GM19023 (cell line): Measurements from ENCODE around the gene CPXM2.

Experiments
- ATAC-seq: cut with Tn5 transposase; IDR thresholded peaks from one replicate; pipeline ENCODE4 v1.9.1; 2021; ENCODE audit warnings: mild to moderate bottlenecking, moderate library complexity; ENCODE audit not compliant: unreplicated experiment

The CPXM2 gene

DNA sequence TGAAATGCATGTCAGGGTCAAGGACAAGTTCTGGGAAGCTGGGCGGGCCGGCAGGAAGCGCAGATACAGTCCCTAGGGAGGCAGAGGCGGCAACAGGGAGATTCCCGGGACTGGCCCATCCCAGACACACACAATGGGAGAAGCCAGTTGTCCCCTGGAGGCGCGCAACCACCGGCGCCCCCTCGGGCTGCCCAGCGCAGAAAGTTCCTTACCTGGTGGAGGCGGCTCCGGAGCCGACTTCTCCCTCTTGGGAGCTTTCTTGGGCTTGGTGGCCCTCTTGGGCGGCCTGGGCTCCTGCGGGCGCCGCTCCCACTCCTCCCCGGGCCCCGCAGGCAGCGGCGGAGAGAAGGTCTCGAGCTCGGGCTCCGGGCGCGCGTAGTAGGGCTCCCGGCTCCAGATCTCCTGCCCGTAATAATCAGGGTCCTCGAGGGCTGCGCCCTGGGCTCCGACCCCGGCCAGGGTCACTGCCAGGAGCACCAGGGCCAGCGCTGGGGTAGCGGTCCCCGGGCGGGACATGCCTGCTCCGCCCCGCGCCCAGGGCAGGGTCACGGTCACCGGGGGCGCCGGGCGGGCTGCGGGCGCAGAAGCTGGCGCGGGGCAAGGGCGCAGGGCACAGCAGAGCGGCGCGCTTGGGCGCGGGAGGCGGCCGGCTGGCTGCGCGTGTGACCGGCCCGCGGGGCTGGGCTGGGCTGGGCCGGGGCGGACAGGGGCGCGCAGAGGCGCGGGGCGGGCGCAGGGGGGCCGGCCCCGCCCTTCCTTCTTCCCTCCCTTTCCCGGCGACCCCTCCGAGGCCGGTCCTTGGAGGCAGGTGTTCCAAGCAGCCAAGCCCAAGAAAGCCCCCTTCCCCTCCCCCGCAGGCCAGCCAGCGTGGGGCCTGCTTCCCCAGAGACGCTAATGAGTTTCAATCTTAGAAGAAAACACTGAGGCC lies at the start of gene CPXM2:
Gene CPXM2, minus strand, starts transcription at position 664 of the 928 bp plus-strand sequence. Its CDS starts 148 bp downstream, at position 516.
- no peak for ATAC-seq

DNA sequence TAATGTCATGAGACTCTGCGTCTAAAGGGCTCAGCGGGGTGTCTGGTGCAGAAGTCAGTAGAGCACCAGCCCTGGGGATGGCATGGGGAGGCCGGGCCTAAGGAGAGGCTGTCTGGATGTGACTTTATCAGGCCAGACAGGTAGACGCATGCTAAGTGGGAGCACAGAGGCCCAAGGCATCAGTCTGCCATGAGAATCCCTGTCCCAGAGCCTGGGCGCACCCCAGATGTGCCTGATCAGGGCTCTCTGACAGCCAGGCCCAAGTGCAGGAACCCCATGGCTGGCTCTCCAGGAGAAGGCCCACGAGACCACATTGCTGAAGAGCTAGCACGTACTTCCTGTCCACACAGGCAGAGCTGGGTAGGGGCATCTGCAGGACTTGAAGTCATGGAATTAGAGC lies 48.0 kb upstream of the CPXM2 start:
- ATAC-seq: no peak

DNA sequence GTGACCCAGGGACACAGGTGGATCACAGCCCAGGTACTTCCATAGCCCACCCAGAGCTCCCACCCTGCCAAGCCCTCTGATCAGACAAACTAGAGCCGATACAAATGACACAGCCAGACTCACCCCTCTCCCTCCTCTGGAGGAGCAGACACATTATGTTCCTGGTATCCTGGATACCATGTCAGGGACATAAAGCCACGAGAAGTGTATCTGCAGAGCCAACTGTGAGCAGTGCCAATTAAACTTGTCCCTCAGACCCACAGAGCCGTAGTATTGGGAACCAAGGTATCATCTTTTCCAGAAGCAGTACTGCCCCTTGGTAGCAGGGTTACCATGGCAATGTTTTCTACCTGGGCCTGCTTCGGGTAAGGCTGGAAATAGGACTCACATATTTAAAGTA lies 47.3 kb upstream of the CPXM2 start:
- no peak for ATAC-seq

DNA sequence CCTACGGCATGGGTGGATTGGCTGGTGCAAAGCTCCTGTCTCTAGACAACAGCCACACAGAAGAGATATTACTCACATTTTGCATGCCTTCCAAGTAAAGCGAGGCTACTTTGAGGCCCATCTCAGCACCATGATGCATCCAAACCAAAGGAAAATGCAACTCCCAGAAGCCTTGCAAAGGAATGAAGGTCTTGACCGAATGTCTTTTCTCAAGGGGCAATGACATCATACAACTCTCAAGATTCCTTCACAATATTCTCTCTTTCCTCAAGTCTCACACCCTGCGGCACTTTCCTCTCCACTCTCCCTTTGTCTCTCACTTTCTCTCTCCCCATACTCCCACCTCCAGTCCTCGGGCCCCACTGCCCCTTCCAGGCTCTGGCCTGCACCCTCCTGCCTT lies 44.8 kb upstream of the CPXM2 start:
- ATAC-seq: no peak

DNA sequence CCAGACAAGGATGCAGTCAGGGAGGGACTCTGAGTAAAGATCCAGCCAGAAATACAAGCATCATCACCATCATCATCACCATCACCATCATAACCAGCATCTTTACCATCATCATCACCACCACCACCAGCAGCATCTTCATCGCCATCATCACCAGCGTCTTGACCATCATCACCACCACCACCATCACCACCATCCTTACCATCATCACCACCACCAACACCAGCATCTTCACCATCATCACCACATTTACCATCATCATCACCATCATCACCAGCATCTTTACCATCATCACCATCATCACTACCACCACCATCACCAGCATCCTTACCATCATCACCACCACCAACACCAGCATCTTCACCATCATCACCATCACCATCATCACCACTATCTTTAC lies 44.1 kb upstream of the CPXM2 start:
- ATAC-seq: no peak

DNA sequence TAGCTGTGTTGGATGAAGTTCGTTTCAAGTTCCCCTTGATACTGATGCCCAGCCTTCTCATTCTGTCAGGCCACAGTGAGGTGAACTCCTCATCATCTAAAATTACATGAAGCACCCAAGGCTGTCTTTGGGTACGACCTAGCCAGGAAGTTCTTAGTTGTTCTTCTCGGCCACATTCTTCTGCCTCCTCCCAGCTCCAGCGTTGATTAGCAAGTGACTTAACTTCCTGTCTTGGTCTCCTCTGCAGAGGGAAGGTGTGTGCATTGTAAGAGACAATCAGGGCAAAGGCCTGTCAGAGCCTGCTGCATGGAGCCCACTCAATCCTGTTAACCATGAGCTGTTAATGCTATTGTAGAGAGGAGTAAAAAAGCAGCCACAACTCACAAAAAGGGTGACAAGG lies 43.2 kb upstream of the CPXM2 start:
- ATAC-seq: no peak

DNA sequence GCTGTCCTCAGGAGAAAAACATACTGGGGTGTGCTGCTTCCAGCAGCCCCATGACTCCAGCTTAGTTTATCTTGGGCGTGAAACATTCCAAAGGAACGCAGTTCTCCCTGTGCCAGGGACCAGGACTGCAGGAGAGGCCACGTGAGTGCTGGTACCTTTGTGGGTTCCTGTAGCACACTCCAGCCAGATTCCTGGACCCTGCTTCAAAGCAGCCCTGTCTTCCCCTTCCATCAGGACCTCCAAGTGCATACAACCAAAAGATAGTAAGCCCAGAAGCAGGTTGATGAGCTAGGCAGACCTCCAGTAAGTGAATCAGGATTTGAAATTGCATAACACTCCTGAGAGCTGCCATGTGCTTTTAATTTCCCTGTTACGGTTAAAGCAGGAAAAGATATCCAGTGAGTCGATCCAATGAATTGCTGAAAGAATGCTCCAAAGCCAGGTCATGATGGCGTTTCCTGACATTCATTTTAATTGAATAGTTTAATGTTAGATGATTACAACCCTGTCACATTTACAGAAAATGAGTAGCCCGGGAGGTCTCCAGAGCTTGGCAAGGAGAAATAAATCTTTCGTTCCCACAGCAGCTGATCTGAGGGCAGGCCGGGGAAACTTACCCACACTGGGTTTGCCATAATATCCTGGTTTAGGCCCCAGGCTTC lies 38.9 kb upstream of the CPXM2 start:
- no peak for ATAC-seq

DNA sequence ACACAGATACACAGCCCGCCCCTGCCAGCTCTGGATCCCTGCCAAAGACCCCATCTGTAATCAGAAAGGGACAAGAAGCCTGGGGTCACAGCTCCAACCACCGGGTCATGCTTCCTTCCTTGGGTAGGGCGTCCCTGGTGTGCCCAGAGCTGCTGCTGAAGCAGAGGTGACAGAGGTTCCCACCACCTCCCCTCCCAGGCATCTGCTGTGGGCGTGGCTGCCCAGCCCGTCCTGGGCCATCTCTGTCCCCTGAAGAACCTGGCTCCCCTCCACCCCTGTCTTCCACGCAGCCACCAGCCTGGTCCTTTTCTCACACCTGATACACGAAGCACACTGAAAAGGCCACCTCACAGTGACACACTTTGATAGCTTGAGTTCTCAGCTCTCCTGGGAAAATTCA lies 38.2 kb upstream of the CPXM2 start:
- ATAC-seq: no peak

DNA sequence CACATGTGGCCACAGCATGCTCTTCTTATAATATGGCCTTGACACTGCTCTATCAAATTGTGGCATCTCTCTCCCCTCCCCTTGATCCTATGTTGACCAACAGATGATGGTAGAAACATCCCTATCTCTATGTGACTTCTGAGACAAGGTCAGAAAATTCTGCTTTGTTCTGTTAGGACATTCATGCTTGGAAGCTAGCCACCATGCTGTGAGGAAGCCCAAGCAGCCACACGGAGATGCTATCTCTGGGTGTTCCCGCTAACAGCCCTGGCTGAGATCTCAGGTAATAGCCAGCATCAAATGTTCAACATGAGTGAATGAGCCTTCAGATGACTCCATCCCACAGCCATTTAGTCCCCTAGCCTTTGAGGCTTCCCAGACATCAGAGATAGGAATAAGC lies 36.8 kb upstream of the CPXM2 start:
- ATAC-seq: no peak

DNA sequence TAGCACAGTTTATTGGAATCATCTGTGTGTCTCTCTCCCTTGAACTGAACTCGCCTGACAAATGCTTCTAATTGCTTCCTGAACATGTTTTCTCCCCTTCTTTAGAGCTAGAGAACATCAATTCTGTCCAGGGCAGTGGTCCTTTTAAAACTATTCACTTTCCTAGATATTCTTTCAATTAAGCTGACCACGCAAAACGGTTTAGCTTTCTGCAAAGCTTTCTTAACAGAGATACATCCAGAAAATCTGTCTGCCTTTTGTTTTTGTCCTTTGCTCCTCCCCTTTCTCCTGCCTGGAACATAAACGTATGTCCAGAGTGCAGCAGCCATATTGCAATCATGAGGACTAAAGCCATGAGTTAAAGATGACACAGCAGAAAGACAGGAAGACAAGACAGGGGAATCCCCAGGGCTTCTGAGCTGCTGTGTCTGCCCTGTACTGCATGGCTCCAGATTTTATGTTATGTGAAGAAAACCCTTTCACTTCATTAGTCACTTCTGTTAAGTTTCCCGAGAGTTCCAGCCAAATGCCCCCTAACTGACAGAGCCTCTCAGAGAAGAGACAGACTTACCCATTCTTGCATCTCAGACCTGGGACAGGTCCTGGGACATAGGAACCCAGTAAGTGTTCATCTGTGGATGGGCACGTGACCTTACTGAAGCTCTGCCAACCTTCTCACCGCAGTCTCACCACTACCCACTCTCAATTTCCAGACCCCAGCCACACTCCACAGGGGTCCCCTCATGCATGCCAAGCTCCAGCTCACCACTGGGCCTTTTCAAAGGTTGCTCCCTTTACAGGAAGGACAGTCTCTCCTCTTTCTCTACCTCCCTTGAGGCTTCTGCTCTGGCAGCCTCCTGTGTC lies 35.0 kb upstream of the CPXM2 start:
- peak; percentile 80 for ATAC-seq

DNA sequence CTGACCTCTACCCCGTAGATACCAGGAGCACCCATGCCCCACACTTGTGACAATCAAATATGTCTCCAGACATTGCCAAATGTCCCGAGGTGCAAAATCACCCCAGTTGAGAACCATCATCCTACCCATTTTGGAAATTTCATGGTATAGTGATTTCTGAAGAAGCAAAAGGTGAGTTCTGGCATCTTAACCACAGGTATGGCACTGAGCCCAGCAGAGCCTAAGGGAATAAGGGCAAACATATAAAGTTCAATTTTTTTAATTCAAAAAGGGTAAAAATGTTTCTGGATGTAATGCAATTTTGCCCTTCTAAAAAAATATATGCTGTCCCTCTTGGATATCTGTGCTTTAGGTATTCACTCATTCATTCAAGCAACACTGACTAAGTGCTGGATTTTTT lies 30.5 kb upstream of the CPXM2 start:
- ATAC-seq: no peak

DNA sequence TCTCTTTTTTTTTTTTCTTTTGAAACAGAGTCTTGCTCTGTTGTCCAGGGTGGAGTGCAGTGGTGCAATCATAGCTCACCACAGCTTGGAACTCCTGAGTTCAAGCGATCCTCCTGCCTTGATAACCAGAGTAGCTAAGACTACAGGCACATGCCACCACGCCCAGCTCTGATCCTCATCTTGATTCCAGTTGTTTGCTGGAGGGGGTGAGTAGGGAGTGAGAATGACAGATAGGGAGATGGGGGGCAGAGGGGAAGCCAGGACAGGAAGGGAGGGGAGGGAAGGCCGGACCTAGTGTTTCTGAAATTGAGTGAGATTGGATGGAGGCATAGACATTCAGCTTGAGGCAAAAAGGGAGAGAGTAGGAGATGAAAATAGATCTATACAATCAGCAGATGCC lies 25.2 kb upstream of the CPXM2 start:
- no peak for ATAC-seq

DNA sequence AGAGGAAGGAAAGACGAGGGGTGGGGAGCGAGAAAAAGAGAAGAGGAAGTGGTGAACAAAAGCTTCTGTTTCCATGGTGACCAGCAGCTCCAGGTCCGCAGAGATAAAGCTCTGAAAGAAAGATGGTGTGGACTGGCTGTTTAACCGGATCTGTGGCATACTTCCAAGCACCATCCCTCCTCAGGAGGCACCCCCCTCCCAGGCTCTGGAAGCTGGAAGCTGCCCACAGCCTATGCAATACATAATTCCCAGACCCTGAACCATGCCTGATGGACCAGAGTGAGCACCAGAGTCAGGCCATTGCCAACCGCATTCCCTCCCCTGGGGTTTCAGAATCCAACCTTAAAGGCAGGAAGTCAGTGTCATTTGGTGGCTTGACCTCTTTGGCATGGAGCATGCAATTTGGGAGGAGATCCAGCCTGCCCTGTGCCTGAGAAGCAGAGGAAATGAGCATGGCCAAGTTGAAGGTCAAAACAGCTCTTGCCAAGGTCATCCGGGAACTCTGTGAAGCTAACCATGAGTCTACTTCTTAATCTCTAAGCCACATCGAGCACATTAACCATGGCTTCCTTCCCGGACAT lies 22.2 kb upstream of the CPXM2 start:
- ATAC-seq: no peak

DNA sequence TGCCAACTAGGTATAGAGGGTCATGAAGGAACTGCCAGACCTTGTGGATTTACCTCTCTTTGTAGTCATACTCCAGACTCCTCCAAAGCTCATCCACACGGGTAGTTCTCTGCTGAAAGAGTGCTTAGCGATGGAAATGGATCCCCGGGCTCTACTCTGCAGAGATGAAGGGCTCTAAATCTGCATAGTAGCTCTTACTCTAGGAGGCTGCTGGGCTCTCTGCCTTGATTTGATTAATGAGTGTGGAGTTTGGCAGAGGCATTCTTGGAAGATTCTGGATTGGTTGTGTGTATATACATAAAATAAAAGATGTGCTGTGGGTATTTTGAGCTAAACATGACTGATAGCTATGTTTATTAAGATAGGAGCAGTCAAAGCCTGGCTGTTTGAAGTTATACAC lies 21.3 kb upstream of the CPXM2 start:
- ATAC-seq: no peak

DNA sequence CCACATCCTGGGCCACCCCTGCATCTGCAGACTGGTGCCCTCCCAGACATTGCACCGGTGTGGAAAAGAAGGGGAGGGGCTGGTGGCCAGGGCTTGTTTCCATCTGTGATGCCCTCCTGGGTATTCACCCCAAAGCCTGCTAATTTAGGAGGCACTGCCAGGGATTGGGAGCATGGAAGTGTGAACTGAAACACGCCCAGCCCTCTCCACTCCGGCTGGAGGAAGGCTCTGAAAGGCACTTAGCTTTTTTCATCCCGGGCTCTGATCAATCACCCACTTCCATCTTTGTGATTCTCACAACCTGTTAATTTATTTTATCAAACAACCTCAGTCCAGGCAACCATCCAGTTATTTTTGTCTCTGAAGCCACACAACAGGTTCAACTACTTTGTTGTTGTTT lies 20.9 kb upstream of the CPXM2 start:
- ATAC-seq: no peak

DNA sequence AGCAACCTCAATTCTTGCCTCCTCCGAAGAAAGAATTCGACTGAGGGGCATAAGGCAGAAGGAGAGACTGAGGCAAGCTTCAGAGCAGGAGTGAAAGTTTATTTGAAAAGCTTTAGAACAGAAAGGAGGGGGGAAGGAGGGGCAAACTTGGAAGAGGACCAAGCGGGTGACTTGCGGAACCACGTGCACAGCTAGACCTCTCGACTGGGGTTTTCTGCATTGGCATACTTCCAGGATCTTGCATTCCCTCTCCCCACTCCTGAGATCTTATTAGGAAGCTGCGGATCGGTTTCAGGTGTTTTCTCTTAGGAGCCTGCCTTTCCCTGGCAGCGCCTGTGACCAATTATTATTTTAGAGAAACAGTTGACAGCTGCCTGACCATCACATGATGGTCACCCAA lies 20.3 kb upstream of the CPXM2 start:
- ATAC-seq: no peak

DNA sequence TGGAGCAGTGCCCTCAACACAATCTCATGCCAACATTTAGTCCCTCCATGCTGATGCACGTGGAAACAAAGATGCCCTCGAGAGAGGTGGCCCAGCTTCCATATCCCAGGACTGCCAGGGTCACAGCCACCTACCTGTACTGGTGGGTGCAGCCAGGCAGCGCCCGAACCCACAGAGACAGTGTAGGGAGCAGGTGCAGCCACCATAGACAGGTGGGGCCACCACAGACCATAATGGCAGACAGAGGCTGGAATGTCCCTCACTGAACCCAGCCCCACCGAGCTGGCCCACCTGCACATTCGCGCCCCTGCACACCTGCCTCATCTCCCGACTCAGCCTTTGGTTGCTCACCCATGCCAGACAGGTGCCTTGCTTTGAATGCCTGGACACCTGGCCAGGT lies 18.3 kb upstream of the CPXM2 start:
- no peak for ATAC-seq

DNA sequence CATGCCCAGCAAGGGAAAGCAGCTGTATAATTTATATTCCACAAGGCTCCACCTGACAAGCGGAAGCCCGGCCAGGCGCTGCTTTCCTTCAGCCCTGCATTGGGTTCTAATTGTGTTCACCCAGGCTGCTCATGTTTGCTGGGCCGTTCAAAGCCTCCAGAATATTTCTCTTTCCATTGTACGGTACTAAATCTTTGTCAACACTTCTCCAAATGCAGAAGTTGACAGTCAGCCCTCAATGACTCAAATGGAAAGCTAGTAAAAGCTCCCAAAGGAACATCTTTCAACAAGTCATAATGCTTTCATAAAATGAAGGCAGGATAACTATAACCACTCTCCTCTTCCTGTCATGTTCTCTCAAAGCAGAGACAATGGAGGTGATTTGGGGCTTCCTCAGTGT lies 17.8 kb upstream of the CPXM2 start:
- no peak for ATAC-seq

DNA sequence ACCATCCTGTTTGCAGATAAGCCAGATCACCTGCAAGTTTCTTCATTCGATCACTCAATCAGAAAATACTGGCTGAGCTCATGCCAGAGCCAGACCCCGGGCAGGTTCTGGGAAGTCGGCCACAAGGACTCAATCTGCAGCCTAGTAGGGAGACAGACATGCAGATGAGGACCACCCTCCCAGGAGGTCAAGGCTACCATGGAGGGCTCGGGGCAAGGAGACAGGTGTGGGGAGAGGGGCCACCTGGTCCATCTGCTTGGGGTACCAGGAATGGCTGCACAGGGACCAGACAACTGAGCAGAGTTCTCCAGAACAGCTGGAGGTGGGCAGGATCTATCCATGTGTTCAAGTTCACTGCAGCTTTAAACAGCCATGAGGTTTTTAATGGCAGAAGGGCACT lies 16.8 kb upstream of the CPXM2 start:
- ATAC-seq: no peak

DNA sequence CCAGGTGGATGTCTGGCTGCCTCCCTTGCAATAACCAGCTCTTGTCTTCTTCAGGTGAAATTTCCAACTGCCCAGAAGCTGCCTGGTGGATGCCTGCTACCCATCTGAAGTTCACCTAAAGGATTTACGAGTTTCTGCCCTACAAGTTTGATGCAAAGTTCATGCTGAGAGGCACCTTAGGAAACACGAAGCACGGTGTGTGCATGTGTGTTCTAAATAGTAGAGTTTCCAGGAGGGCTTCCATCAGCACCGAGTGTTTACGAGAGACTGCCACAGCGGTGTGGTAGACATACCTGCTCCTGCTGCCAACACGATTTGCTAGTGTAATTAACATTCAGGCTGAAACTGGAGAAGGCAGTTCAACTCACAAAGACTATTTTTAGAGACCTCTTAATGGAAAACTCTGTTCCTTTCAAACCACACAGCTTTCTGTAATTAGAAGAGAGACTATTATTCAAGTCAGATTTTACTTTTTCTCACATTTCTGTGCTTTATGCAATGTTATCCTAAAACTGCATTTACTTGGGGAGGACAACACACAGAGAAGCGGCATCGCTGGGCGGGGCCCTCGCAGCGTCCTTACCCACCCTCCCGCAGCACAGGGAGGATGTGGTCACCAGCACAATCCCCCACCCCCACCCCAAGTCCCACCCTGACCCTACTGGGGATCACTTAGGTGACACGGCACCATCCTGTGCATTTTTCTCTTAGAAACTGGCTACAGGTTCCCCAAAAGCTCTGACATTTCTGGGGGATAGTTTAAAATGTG lies 15.5 kb upstream of the CPXM2 start:
- no peak for ATAC-seq
